GM13976 (cell line): ENCODE results near the gene WDR7.

Experiments used
- DNase-seq: peaks from one replicate; pipeline ENCODE4 v3.0.0; 2012; ENCODE audit warnings: low spot score
- CTCF ChIP-seq: IDR thresholded peaks from 2 replicates; pipeline ENCODE4 v1.5.1; 2012; ENCODE audit warnings: borderline replicate concordance, mild to moderate bottlenecking; ENCODE audit not compliant: insufficient read depth; ENCODE audit errors: extremely low read depth, missing control alignments, control extremely low read depth
- in situ Hi-C: fragments of 300-500 bp; cut with MboI; formaldehyde crosslinking; loops from one replicate; pipeline ENCODE4 v1.12.0; 2022; ENCODE audit warnings: low sequenced_read_pairs, mixed read lengths, inconsistent platforms; ENCODE audit not compliant: unreplicated experiment

WDR7 gene

GRCh38 chr18:56891870-56892269 is 240.7 kb downstream of the WDR7 start:
- in situ Hi-C loops: no loop called here
- TF ChIP-seq CTCF: no peak
- no peak for DNase-seq

- TF ChIP-seq CTCF: no peak
- in situ Hi-C loops: no loop called here
- no peak for DNase-seq
These were observed 246.0 kb downstream of the WDR7 start for GRCh38 chr18:56897122-56897521.

GRCh38 chr18:56899660-56900059 is 248.5 kb downstream of the WDR7 start:
- no peak for TF ChIP-seq CTCF
- no peak for DNase-seq
- in situ Hi-C loops: no loop called here

- TF ChIP-seq CTCF: no peak
- in situ Hi-C loops: no loop called here
- no peak for DNase-seq
These were observed 249.3 kb downstream of the WDR7 start for GRCh38 chr18:56900195-56901094.

- in situ Hi-C loops: no loop called here
- DNase-seq: no peak
- TF ChIP-seq CTCF: no peak
These were observed 250.8 kb downstream of the WDR7 start for GRCh38 chr18:56901919-56902318.

- TF ChIP-seq CTCF: no peak
- DNase-seq: no peak
- in situ Hi-C loops: no loop called here
These were observed 251.5 kb downstream of the WDR7 start for GRCh38 chr18:56902653-56903052.
